Esophagus mucosa (tissue), 1 donor: ENCODE results near the gene KIF2C. TPM values are rescaled to one million over a fixed set of nuclear protein-coding genes. Genes with fewer than 3 reads are reported as not detected.
"Not testable (repeated sequence)": the region's sequence is repeated elsewhere in the genome, so short reads cannot be mapped to it uniquely, and the experiment has no call there.

Source experiments
- ATAC-seq: fragments of 200-7000 bp; cut with Tn5 transposase; one replicate; pipeline ENCODE4 v1.9.1; 2020
- total RNA-seq: library from RNA; stranded (reverse); gene quantifications from one replicate; pipeline ENCODE4 v1.2.4, GENCODE V29; 2023
- donor health status: DM: yes; HTN: yes; CAD: no.

Gene KIF2C
- total RNA-seq, 1 donor from 2014 or later: 15.2 TPM

DNA sequence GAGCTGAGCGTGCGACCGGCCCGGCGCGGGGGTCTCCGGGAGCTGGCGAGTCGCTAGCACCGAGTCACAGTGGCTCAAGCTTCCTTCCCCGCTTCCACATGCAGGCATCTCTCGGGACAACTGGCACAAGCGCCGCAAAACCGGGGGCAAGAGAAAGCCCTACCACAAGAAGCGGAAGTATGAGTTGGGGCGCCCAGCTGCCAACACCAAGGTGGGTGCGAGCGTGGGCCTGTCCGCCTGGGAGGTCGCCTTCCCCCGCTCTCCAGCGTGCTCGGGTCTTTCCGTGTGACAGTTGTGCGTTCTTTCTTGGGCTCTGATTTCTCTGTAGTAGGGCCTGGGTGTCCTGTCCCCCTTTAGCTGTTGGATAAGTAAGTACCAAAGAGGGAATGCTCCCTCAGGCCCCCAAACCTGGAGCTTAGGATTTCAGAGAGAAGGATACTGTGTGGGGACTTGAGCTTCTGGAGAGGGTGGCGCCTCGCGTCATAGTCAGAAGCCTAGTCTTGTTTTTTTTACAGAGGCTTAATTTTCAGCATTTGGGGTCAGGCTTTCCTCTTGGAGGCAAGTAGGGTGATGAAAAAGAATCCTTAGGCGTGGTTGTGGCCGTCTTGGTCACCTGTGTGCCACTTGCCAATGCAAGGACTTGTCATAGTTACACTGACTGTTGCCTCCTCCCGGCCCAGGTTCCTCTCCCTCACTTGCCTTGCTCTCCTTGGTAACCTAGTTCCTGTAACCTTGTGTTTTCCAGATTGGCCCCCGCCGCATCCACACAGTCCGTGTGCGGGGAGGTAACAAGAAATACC is 36.5 kb downstream of the KIF2C start:
- peak; percentile 68 for ATAC-seq

DNA sequence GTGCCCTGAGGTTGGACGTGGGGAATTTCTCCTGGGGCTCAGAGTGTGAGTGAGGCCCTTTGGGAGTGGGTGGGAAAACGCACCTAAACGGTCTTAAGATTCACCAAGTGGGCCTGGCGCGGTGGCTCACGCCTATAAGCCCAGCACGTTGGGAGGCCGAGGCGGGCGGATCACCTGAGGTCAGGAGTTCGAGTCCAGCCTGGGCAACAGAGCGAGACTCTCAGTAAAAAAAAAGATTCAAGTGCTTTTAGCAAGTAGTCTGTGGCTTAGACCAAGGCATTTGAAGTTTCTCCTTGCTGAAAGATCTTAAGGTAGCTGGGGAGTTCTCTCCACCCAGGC is 37.1 kb downstream of the KIF2C start:
- ATAC-seq: no peak

DNA sequence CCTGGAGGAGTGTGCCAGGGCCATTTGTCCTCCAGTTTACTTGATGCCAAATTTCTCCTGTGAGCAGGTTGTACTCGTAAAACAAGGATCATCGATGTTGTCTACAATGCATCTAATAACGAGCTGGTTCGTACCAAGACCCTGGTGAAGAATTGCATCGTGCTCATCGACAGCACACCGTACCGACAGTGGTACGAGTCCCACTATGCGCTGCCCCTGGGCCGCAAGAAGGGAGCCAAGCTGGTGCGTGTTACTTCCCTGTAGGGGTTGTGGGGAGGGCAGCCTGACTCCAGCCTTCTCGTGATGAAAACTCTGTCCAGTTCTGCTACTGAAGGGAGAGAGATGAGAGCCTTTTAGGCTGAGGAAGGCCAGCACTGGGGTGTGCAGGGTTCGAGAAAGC is 37.9 kb downstream of the KIF2C start:
- ATAC-seq: no peak

DNA sequence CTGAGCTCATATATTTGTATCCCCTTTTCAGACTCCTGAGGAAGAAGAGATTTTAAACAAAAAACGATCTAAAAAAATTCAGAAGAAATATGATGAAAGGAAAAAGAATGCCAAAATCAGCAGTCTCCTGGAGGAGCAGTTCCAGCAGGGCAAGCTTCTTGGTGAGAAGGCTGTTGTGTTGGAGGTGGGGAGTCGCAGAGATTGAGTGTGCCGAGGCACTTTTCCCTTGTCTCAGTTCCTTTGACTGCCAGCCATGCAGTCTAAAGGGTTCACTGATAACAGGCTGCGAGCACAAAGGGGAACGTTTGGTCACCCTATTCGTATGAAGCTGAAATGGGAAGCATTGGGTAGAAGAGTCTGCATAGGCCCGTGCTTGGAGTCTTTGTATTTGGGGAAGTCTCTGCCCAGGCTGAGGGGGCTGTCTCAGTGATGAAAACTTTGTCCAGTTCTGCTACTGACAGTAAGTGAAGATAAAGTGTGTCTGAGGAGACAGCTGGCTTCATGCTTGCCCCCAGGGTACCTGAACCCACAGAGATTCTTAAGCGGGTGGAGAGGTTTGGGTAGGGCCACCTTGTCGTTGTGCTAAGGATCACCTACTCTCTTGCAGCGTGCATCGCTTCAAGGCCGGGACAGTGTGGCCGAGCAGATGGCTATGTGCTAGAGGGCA is 38.5 kb downstream of the KIF2C start:
- ATAC-seq: no peak

DNA sequence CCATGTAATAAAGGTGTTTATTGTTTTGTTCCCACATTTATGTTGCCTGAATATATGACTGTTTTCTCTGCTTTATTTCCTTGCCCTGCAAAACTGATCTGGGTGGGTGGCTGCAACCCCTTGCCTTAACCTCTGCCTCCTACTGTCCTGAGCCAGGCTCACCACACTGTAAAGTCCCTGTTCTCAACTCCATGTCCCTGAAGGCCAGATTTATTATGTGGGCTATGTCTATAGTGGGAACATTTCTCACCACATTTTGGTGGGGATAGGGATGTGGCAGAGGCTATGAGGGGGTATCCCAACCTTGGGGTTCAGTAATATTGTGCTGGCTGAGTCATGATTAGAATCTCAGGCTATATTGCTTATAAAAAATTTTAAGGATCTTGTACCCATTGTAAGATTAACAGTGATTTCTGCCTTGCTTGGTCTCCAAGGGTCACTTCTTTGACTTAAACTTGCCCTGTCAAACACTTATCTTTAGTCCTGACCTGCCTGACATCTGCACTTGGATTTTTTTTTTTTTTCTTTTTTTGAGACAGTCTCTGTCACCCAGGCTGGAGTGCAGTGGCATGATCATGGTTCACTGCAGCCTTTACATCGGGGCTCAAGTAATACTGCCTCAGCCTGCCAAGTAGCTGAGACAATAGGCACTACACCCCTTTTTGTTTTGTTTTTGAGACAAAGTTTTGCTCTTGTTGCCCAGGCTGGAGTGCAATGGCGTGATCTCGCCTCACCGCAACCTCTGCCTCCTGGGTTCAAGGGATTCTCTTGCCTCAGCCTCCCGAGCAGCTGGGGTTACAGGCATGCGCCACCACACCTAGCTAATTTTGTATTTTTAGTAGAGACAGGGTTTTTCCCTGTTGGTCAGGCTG is 39.3 kb downstream of the KIF2C start:
- no peak for ATAC-seq

DNA sequence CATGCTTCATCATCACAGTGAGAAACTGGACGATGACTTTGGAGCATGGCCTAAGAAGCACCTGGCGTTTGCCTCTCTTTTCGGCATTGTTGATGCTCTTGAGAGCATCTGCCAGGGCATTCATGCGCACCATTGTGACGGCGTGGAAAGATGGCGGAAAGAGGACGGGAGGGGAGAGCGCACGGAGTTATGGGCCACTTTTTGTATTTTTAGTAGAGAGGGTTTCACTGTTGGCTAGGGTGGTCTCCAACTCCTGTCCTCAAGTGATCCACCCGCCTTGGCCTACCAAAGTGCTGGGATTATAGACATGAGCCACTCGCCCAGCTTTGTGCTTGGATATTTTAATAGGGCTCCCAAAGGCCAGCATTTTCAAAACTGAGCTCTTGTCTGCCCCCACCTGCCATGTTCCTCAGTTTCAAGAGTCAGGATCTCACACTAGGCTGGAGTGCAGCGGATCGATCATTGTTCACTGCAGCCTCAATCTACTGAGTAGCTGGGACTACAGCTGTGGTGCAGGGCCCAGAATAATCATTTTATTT is 41.0 kb downstream of the KIF2C start:
- ATAC-seq: no peak

DNA sequence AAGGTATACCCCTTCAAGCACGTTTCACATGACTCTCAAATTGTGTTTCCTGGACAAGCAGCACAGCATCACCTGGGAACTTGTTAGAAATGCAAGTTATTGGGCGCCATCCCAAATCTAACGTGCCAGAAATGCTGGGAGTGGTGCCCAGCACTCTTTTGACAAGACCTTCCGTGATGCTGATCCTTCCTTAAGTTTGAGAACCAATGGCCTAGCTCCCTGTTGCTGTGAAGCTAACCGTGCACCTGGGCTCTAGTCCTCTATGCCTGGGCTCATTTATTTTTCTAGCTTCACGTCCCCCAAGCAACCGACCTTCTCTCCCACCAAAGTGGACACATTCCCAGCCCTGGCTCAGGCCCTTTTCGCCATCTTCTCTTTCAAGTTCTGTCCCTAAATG is 44.1 kb downstream of the KIF2C start:
- peak; percentile 10 for ATAC-seq

DNA sequence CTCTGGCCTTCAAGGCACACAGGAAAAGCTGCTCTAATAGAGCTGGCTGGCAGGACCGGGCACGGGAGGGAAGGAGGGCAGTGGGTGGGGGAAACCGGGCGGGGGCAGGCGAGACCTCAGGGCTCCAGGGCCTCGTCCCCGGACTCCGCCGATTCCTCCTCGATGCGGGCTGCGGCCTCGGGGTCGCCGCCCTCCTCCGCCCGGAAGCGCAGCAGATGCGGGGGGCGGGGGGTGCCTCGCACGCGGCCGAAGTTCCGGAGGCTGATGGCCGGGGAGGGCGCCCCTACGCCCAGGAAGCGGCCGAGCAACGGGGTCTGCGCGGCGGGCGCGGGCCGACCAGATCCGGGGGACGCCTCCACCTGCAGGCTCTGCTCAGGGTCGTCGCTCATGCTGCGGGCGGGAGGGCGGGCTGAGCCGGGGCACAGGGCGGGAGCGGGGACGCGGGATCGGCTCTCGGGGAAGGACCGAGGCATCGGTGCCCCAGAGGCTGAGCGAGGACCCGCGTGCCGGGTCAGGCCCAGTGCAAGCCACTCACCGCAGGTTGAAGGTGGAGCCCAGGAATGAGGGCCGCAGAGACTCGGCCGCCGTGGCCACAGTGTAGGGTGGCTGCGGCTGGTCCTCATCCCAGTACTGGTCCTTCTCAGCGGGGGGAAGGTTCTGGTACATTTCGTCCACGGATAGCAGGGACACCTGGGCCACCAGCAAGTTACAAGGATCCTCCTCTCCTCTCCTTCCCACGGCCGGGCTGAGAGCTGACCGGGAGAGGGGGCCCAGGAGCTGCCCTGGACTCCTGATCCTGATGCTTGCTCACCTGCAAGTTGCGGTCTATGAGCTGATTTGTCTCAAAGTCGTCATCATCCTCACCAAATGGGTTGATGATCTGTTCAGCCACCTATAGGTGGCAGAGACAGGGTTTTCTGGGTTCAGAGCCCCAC is 44.7 kb downstream of the KIF2C start:
- ATAC-seq: peak; percentile 27

DNA sequence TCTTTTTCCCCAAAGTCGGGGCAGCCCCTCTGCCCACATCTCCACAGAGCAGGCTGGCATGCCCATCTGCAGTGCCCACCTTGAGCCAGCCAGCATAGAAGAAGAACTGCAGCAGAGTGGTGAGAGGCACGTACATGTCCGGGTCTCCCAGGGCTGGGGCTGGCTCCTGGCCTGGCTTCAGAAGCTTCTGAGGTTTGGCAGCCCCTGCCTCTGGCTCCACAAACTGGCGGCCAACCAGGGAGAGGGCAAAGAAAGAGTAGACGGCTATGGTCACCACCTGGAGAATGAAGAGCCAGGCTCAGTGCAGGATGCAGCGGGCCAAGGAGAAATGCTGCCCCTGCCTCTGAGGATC is 45.4 kb downstream of the KIF2C start:
- ATAC-seq: no peak

DNA sequence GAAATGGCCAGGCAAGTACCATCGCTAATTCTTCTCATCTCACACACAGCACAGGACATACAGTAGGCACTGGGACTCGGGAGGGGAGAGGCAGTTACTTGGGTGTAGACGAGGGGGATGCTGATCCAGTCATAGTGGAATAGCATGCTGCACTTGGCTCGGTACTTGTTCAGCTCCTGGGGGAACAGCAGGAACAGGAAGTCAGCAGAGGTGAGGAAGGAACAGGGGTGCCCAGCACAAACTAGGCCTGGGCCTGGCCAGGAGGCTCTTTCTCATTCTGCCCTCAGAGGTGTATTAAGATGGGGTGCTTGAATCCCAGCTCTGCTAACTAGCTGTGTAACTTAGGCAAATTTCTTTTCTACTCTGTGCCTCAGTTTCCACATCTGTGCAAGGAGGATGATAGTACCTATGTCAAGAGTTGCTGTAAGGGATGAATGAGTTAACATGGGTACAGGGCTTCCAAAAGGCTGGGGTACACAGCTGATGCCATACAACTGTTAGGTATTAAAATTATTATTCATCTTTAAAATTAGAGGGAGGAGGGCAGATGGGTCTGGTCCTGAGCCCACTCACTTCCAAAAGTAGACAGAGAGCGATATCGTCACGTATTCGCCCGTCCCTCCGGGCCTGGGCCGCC is 46.0 kb downstream of the KIF2C start:
- no peak for ATAC-seq

DNA sequence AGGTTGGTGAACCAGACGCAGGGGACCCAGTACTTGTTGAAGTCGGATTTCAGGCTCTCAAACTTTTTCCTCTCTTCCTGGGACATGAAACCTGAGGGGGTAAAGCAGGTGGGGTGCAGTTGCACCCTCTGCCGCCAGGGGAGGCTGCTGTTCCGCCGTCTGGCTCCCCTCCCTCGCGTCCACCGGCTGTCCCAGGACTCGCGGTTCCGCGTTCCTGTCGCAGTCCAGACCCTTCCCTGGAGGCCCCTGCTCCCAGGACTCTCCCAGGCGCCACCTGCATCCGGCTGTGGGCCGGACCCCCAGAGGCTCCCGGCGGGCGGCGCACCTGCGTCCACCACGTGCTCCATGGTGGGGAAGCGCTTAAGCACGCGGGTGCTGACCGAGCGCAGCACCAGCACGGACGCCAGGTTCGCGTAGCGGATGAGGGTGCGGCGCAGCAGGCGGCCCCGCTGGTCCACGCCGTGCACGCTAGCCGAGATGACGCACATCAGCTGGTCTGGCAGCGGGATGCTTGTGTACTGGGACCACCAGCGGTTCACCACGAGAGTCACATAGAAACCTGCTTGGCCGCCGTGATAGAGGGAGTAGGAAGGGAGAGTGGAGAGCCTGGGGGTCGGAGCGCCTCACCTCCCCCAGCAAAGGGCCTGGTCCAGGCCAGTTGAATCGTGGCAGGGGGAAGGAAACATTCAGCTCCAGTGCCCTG is 46.7 kb downstream of the KIF2C start:
- peak; percentile 71 for ATAC-seq

DNA sequence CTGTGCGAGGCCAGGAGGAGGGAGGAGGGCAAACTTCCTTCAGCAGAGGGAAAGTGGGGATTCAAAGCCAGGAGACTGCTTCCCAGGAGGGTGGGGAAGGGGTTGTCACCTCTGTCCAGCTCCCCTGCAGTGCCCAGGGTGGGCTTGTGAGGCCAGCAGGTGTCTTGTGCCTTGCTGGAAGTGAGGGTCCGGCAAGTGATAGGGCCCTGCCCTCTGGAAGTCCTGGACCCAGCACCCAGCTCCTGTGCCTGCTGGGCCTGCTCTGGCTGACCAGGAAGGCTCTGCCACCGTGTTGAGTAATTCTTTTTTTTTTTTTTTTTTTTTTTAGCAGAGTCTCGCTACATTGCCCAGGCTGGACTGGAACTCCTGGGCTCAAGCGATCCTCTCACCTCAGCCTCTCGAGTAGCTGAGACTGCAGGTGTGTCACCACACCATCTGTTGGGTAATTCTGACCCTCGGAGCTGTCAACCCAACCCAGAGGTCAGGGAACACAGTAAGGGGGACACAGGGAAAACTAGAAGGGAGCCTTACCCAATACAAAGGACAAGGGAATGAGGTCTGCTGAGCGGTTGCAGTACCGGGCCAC is 47.3 kb downstream of the KIF2C start:
- ATAC-seq: no peak

DNA sequence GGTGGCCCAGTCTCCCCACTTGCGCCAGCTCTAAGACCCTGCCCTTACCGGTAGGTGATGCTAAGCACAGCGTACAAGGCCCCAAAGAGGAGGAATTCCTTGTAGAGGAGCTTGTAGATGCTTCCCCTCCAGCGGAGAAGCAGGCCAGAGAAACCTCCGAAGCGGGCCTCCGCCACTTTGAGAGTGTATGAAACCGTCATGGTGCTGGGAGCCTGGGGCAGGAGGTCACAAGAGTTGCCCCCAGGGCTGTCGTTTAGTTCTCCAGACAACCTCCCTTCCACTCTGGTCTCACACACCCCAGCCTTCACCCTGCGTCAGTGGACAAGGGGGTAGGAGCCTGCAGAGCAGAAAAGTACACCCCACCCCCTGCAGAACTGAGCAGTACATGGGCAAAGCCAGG is 47.9 kb downstream of the KIF2C start:
- ATAC-seq: no peak

DNA sequence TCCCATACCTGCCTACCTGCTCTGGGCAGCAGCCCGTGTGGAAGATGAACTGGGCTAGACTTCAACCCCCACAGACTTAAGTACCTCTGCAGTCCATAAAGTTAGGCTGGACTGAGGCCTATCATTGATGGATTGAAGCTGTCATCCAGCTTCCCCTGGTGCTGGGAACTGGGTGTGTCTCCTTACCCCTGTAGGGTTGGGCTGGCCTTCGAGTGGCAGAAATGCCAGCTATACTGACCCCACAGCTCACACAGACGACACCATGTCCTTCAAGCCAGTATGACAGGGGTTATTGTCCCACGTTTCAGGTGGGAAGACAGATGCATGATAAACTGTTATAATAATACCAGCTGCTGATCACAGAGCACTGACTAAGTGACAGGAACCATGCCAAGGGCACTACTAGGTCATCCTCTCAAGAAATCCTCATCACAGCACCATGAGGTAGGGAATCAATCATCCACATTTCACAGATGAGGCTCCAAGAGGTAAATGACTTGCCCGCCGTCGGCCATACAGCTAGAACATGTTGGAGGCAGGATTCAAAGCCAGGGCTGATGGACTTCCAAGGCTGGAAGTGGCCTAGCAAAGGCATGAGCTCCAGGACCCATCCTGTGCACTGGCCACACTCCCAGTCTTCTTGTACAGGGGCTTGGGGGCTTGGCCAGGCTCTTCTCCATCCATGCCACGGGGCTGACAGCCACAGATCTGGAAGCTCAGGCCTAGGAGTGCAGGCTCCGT is 48.7 kb downstream of the KIF2C start, which contains the start of gene BEST4:
Gene BEST4, minus strand, starts transcription at position 51 of the 741 bp plus-strand sequence. CDS start 465 bp downstream, outside the sequence.
- ATAC-seq: no peak

DNA sequence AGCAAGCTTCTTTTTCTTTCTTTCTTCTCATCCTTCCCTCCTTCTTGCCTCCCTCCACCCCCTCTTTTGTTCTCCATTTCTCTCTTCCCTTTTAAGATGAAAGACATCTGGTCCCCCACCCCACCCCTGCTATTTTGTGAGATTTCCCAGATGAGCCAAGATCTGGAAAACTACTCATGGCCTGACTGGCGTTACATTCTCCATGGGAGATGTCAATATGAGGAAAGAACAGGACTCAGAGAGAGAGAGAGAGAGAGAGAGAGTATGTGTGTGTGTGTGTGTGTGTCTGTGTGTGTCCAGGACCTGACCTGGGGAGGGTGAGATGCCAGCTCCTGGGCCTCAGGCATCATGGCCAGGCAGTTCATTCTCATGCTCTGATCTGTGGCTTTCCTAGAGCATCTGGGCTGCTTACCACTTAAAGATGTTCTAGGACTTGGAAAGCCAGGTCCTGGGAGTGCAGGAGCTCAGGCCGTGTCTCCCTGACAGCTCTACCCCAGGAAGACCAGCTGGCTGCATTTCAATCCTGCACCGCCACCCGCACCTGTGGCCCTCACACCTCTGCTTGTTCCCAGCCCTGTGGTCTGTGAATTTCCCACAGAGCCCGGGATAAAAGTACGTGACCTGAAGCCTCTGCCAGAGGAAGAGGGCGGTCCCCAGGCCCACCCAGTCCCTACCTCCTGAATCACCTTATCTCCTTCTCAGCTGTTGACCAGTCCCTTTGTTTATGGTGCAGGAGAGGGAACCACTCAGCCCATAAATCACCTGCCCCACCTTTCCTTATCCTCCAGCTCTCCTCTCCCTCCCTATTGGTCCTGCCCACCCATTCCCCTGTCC is 51.5 kb downstream of the KIF2C start:
- no peak for ATAC-seq

DNA sequence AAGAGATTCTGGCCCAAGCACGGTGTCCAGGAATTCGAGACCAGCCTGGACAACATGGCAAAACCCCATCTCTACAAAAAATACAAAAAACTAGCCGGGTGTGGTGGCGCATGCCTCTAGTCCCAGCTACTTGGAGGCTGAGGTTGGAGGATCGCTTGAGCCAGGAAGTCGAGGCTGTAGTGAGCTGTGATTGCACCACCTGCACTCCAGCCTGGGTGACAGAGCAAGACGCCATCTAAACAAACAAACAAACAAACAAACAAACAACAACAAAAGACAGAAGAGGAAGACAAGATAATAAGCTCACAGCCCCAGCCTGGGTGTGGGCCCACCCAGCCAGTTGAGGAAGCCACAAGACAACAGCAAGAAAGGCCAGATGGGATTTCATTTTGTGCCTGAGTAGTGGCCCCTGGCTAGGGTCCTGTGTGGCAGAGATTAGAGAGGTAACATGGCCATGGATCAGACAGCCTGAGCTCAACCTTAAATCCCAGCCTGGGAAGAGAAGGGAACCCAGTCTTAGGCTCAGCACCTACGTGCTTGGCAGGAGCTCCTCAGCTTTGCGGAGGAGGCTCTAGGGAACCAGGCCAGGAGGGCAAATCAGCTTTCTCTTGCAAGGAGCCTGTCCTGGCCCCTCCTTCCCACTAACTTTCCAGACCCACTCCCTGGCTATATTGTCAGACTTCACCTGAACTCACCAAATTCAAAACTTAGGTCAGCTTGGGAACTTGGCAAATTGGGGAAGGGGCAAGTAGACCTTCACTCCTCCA is 53.3 kb downstream of the KIF2C start:
- no peak for ATAC-seq

DNA sequence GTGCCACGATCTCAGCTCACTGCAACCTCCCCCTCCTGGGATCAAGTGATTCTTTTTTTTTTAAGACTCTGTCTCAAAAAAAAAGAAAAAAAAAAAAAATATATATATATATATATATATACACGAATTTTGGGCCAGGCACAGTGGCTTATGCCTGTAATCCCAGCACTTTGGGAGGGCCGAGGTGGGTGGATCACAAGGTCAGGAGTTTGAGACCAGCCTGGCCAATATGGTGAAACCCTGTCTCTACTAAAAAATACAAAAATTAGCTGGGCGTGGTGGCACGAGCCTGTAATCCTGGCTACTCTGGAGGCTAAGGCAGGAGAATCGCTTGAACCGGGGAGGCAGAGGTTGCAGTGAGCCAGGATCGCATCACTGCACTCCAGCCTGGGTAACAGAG is 58.2 kb downstream of the KIF2C start:
- ATAC-seq: not testable (repeated sequence)
